IMR-90 (cell line): ENCODE measurements around the gene VDAC2. TPM values are rescaled to one million over a fixed set of nuclear protein-coding genes. Genes with fewer than 3 reads are reported as not detected.

Source experiments
- ATAC-seq: fragments of 200-7000 bp; cut with Tn5 transposase; 2 replicates; pipeline ENCODE4 v1.9.1; 2020; ENCODE audit warnings: low read depth, mild to moderate bottlenecking, moderate library complexity
- BruUV-seq: library from RNA; stranded (reverse); fragments of 400-500 nt; replicated peaks from 2 replicates; lab custom pipeline; 2021; lab: Mats Ljungman, UMichigan
- CTCF ChIA-PET: fragments of 300-600 bp; formaldehyde crosslinking; extraction: SDS; loops from one replicate; lab custom pipeline; 2021; ENCODE audit warnings: antibody characterized with exemption; lab: Yijun Ruan, JAX
- POLR2A ChIA-PET: fragments of 300-600 bp; sonication (Branson Sonifier 250); formaldehyde crosslinking; loops from one replicate; lab custom pipeline; 2022; ENCODE audit warnings: antibody characterized with exemption; ENCODE audit not compliant: unreplicated experiment; lab: Charles Lee
- DNase-seq: peaks from one replicate; pipeline ENCODE4 v3.0.0; 2013
- H2AFZ ChIP-seq: replicated peaks from 2 replicates; pipeline ENCODE3; 2013; ENCODE audit warnings: low read length, mild to moderate bottlenecking; ENCODE audit not compliant: poor library complexity
- H2AK5ac ChIP-seq: 2 replicates; pipeline ENCODE4 v1.6.1; 2013; ENCODE audit warnings: low read depth, low read length, inconsistent platforms
- H2AK9ac ChIP-seq: replicated peaks from 2 replicates; pipeline ENCODE3; 2013; ENCODE audit warnings: mild to moderate bottlenecking, low read depth, low read length, moderate library complexity; ENCODE audit not compliant: poor library complexity
- H2BK120ac ChIP-seq: 2 replicates; pipeline ENCODE4 v1.6.1; 2013; ENCODE audit warnings: low read depth, low read length, inconsistent platforms
- H2BK15ac ChIP-seq: 3 replicates; pipeline ENCODE4 v1.6.1; 2013; ENCODE audit warnings: low read depth, low read length, inconsistent platforms
- H2BK20ac ChIP-seq: 2 replicates; pipeline ENCODE4 v1.6.1; 2013; ENCODE audit warnings: low read depth, mild to moderate bottlenecking, inconsistent platforms, low read length, moderate library complexity
- H2BK5ac ChIP-seq: 2 replicates; pipeline ENCODE4 v1.6.1; 2013; ENCODE audit warnings: mild to moderate bottlenecking, low read depth, low read length, inconsistent platforms; ENCODE audit not compliant: poor library complexity, severe bottlenecking
- H3K14ac ChIP-seq: replicated peaks from 2 replicates; pipeline ENCODE4 v1.6.1; 2013; ENCODE audit warnings: low read depth, low read length, inconsistent platforms
- H3K18ac ChIP-seq: 2 replicates; pipeline ENCODE4 v1.6.1; 2013; ENCODE audit warnings: low read depth, low read length, control low read depth
- H3K23ac ChIP-seq: 2 replicates; pipeline ENCODE4 v1.6.1; 2013; ENCODE audit warnings: low read depth, low read length, inconsistent platforms
- H3K27ac ChIP-seq: 2 replicates; pipeline ENCODE4 v1.5.1; 2013; ENCODE audit warnings: mild to moderate bottlenecking, control low read depth, low read length; ENCODE audit not compliant: insufficient read depth
- H3K27me3 ChIP-seq: 2 replicates; pipeline ENCODE4 v1.6.1; 2013; ENCODE audit warnings: low read length; ENCODE audit not compliant: control insufficient read depth, insufficient read depth
- H3K36me3 ChIP-seq: 2 replicates; pipeline ENCODE4 v1.6.1; 2013; ENCODE audit warnings: low read length, mixed read lengths; ENCODE audit not compliant: control insufficient read depth, insufficient read depth
- H3K4ac ChIP-seq: 2 replicates; pipeline ENCODE4 v1.6.1; 2013; ENCODE audit warnings: low read depth, low read length, inconsistent platforms
- H3K4me1 ChIP-seq: 2 replicates; pipeline ENCODE4 v1.6.1; 2013; ENCODE audit warnings: low read length, mixed read lengths; ENCODE audit not compliant: control insufficient read depth, insufficient read depth
- H3K4me2 ChIP-seq: 2 replicates; pipeline ENCODE4 v1.6.1; 2013; ENCODE audit warnings: low read depth, mild to moderate bottlenecking, control low read depth, low read length, moderate library complexity
- H3K4me3 ChIP-seq: 2 replicates; pipeline ENCODE4 v1.5.1; 2013; ENCODE audit warnings: low read depth, mild to moderate bottlenecking, control low read depth, low read length, moderate library complexity; ENCODE audit not compliant: insufficient read depth
- H3K56ac ChIP-seq: 2 replicates; pipeline ENCODE4 v1.6.1; 2013; ENCODE audit warnings: low read length, inconsistent platforms; ENCODE audit not compliant: insufficient read depth; ENCODE audit errors: extremely low read depth
- H3K79me1 ChIP-seq, 2 experiments: 2 replicates each; pipeline ENCODE4 v1.6.1; 2013; ENCODE audit warnings: low read length in 2 of 2, inconsistent platforms in 1 of 2, low read depth in 1 of 2
- H3K9ac ChIP-seq: 2 replicates; pipeline ENCODE4 v1.6.1; 2013; ENCODE audit warnings: low read depth, low read length, control low read depth
- H3K9me1 ChIP-seq: 2 replicates; pipeline ENCODE4 v1.6.1; 2013; ENCODE audit warnings: low read length, inconsistent platforms; ENCODE audit not compliant: insufficient read depth
- H3K9me3 ChIP-seq: 2 replicates; pipeline ENCODE4 v1.6.1; 2013; ENCODE audit warnings: low read length; ENCODE audit not compliant: control insufficient read depth, insufficient read depth
- H4K20me1 ChIP-seq: 2 replicates; pipeline ENCODE4 v1.6.1; 2013; ENCODE audit warnings: low read length, inconsistent platforms; ENCODE audit not compliant: insufficient read depth
- H4K5ac ChIP-seq: 2 replicates; pipeline ENCODE4 v1.6.1; 2013; ENCODE audit warnings: mild to moderate bottlenecking, low read depth, low read length, control low read depth
- H4K8ac ChIP-seq, 2 experiments: 2 replicates each; pipeline ENCODE4 v1.6.1; 2013; ENCODE audit warnings: low read depth in 2 of 2, low read length in 2 of 2, control low read depth in 1 of 2, inconsistent platforms in 1 of 2
- H4K91ac ChIP-seq: 2 replicates; pipeline ENCODE4 v1.6.1; 2013; ENCODE audit warnings: low read depth, low read length, inconsistent platforms; ENCODE audit not compliant: insufficient read depth
- BHLHE40 ChIP-seq: fragments of 150-350 bp; IDR thresholded peaks from 2 replicates; pipeline ENCODE4 v1.6.1; 2016; ENCODE audit warnings: mild to moderate bottlenecking, low read depth, low read length
- FOS ChIP-seq: fragments of 150-350 bp; IDR thresholded peaks from 2 replicates; pipeline ENCODE4 v1.6.1; 2016; ENCODE audit warnings: low read depth, low read length
- MXI1 ChIP-seq: IDR thresholded peaks from 2 replicates; pipeline ENCODE4 v1.6.1; 2012; ENCODE audit warnings: low read depth, mild to moderate bottlenecking, low read length, moderate library complexity, borderline replicate concordance
- NFE2L2 ChIP-seq: fragments of 150-350 bp; IDR thresholded peaks from 2 replicates; pipeline ENCODE4 v1.6.1; 2016; ENCODE audit warnings: low read depth, mild to moderate bottlenecking, low read length
- POLR2A ChIP-seq: IDR thresholded peaks from 2 replicates; pipeline ENCODE4 v1.6.1; 2012; ENCODE audit warnings: mild to moderate bottlenecking, low read depth, low read length
- RFX5 ChIP-seq: IDR thresholded peaks from 2 replicates; pipeline ENCODE4 v1.8.0; 2012; ENCODE audit warnings: low read depth, mild to moderate bottlenecking, low read length, moderate library complexity
- WGBS, 2 experiments: methylation state at CpG; one replicate each; pipeline versions ENCODE4 v1.1.5 to v1.1.7; 2013; ENCODE audit warnings: missing lambda C conversion rate in 2 of 2; ENCODE audit not compliant: insufficient read length in 1 of 2; ENCODE audit errors: extremely low coverage in 2 of 2; 5-methylcytosine and 5-hydroxymethylcytosine counted together
- dilution Hi-C: fragments of 300-500 bp; cut with HindIII; formaldehyde crosslinking; loops from one replicate; pipeline ENCODE4 v1.14.3; 2018; ENCODE audit warnings: low sequenced_read_pairs; ENCODE audit not compliant: unreplicated experiment
- in situ Hi-C: fragments of 300-500 bp; cut with MboI; formaldehyde crosslinking; loops from 3 replicates; pipeline ENCODE4 v1.14.3; 2019; ENCODE audit warnings: low sequenced_read_pairs, inconsistent platforms, mixed read lengths
- intact Hi-C: fragments of 100-400 bp; cut with micrococcal nuclease; formaldehyde crosslinking; loops from 2 replicates; pipeline ENCODE4 v1.10.0; 2022
- polyA plus RNA-seq, 3 experiments: library from polyadenylated mRNA; depleted of rRNA; stranded (reverse); fragments of >200 nt; gene quantifications; 2 replicates each; pipeline ENCODE4 v1.2.3, GENCODE V29; 2012; ENCODE audit warnings: low replicate concordance in 1 of 3
- total RNA-seq: library from RNA; depleted of rRNA; stranded (reverse); fragments of >200 nt; gene quantifications from 2 replicates; pipeline ENCODE4 v1.2.3, GENCODE V29; 2012
- TF ChIP-seq, protein P1 (sequence below): fragments of 150-350 bp; IDR thresholded peaks from 2 replicates; pipeline ENCODE4 v1.6.1; 2017; ENCODE audit warnings: mild to moderate bottlenecking, antibody characterized with exemption, low read length, low read depth

The VDAC2 gene
- total and polyA plus RNA-seq, 2 of the 4 experiments (the other 2 are of a cell fraction), result 122 to 139 TPM

DNA sequence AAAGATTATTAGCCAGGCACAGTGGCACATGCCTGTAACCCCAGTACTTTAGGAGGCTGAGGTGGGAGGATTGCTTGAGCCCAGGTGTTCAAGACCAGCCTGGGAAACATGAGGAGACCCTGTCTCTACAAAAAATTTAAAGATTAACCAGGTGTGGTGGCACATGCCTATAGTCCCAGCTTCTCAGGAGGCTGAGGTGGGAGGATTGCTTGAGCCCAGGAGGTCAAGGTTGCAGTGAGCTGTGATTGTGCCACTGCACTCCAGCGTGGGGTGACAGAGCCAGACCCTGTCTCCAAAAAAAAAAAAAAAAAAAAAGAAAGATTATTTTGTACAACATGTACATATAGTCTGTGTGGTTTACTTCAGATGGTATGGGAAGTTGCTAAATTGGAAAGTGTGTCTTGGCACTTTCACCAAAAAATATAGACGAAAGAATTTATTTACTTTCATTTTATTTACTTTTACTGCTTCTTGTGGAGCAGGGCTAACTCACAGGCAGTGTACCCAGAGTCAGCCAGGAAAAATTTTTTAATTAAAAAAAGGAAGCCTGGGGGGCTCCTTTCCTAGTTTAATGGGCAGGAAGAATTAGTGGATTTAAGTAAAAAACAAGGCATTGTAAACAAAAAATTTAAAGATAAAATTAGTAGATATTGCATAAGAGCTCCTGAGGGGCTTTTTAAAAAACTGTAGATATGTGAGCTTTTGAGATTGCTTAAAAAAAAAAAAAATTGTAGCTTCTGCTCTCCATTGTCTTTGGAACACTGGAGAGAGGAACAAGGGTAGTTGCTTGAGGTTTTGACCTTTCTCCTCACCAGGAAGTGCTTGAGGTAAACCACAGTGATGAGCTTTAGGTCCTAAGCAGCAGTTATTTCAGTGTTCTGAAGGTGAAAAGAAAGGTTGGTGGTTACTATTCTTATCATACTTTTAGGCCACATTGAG is 44.6 kb upstream of the VDAC2 start:
- intact Hi-C loops (no loop called here), in situ Hi-C loops (no loop called here), dilution Hi-C loops (no loop called here)
- Histone ChIP-seq H2AFZ (no peak overlapping the region), H3K18ac (peak overlapping the region; percentile 68; the same call in 1 of the 2 replicates), H3K23ac (no peak overlapping the region), H2BK120ac (no peak overlapping the region), H3K9ac (no peak overlapping the region), H2BK20ac (no peak overlapping the region), H3K27ac (peak overlapping the region; percentile 47; the same call in 1 of the 2 replicates), H2BK5ac (no peak overlapping the region), H4K91ac (no peak overlapping the region), H3K9me3 (no peaks in the 10 kb centered on the region), H4K8ac (no peak overlapping the region), H2AK5ac (no peak overlapping the region), H3K14ac (no peak overlapping the region), H3K27me3 (no peaks in the 10 kb centered on the region), H2AK9ac (no peak overlapping the region), H3K9me1 (peaks cover 5% of the 10 kb centered on the region; the same call in 1 of the 2 replicates), H3K4ac (no peak overlapping the region), H2BK15ac (no peak overlapping the region), H3K79me1 (peaks cover 3 to 48% of the 10 kb centered on the region in 2 experiments), H4K5ac (peak overlapping the region; percentile 90), H4K20me1 (no peaks in the 10 kb centered on the region), H3K4me3 (no peak overlapping the region), H3K36me3 (peaks cover 18% of the 10 kb centered on the region), H3K4me1 (peaks cover 2% of the 10 kb centered on the region; the same call in 1 of the 2 replicates), H3K56ac (no peak overlapping the region), H3K4me2 (no peak overlapping the region)
- TF ChIP-seq FOS (no peak), POLR2A (no peak), BHLHE40 (no peak), RFX5 (no peak), NFE2L2 (no peak), MXI1 (no peak)
- TF ChIP-seq, protein P1, sequence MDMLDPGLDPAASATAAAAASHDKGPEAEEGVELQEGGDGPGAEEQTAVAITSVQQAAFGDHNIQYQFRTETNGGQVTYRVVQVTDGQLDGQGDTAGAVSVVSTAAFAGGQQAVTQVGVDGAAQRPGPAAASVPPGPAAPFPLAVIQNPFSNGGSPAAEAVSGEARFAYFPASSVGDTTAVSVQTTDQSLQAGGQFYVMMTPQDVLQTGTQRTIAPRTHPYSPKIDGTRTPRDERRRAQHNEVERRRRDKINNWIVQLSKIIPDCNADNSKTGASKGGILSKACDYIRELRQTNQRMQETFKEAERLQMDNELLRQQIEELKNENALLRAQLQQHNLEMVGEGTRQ, result no peak
- peak; percentile 59 for ATAC-seq
- no CpG with 5 or more reads among the region's 2 CpGs for WGBS, 2 experiments
- DNase-seq, result peak; percentile 9
- POLR2A ChIA-PET, result no interaction called here
- CTCF ChIA-PET, result no interaction called here
- BruUV-seq, result no TSS peak
